Thoracic aorta (tissue), 2 donors: Measurements from ENCODE around the gene FKBP2. TPM values are rescaled to one million over a fixed set of nuclear protein-coding genes. Genes with fewer than 3 reads are reported as not detected.

ENCODE experiments used
- ATAC-seq: fragments of 150-250 bp; one replicate; pipeline ENCODE4 v1.8.0; 2017; ENCODE audit warnings: low read depth; ENCODE audit not compliant: insufficient number of reproducible peaks, low FRiP score
- DNase-seq: peaks from one replicate; pipeline ENCODE4 v3.0.0-alpha.2; 2020; ENCODE audit warnings: low spot score
- H3K27ac ChIP-seq, 2 donors: fragments of 200-600 bp; sonication (generic); 1 replicate in 1 of 2; 2 replicates in 1 of 2; pipeline ENCODE4 v1.5.1; 2016; ENCODE audit warnings: mild to moderate bottlenecking in 2 of 2, moderate library complexity in 2 of 2
- H3K27me3 ChIP-seq: fragments of 200-600 bp; sonication (generic); replicated peaks from 2 replicates; pipeline ENCODE4 v1.6.0; 2016; ENCODE audit warnings: mild to moderate bottlenecking; ENCODE audit not compliant: insufficient read depth
- H3K36me3 ChIP-seq: fragments of 200-600 bp; sonication (generic); one replicate; pipeline ENCODE4 v1.5.1; 2016
- H3K4me1 ChIP-seq, 2 donors: fragments of 200-600 bp; sonication (generic); 1 replicate in 1 of 2; 2 replicates in 1 of 2; pipeline versions ENCODE4 v1.5.1 to v1.6.0; 2016; ENCODE audit warnings: low read depth in 2 of 2, mild to moderate bottlenecking in 1 of 2; ENCODE audit not compliant: control insufficient read depth in 1 of 2
- H3K4me3 ChIP-seq: fragments of 200-600 bp; sonication (generic); 2 replicates; pipeline ENCODE4 v1.5.1; 2016; ENCODE audit warnings: mild to moderate bottlenecking
- H3K9me3 ChIP-seq: fragments of 200-600 bp; sonication (generic); 2 replicates; pipeline ENCODE4 v1.5.1; 2016
- CTCF ChIP-seq: fragments of 200-600 bp; sonication (generic); IDR thresholded peaks from one replicate; pipeline ENCODE4 v1.5.1; 2019; ENCODE audit warnings: antibody characterized with exemption
- total RNA-seq, 2 donors: library from RNA; depleted of rRNA; stranded (reverse); fragments of >200 nt; gene quantifications; one replicate each; pipeline versions ENCODE4 v1.1.0 to v1.2.3, GENCODE V29; 2016

Gene FKBP2
- total RNA-seq, 2 donors from 2014 or later = 51.7 to 53.0 TPM

GRCh38 chr11:64231546-64231945 is 9.3 kb upstream of the FKBP2 start:
- Histone ChIP-seq H3K27me3 (no peaks in the 10 kb centered on the region), H3K36me3 (no peaks in the 10 kb centered on the region), H3K4me1 (peaks cover 35 to 76% of the 10 kb centered on the region in 2 donors), H3K4me3 (no peak overlapping the region), H3K9me3 (no peaks in the 10 kb centered on the region), H3K27ac (no peak overlapping the region)
- no peak for DNase-seq
- no peak for ATAC-seq
- TF ChIP-seq CTCF = no peak

- H3K36me3 ChIP-seq = peaks cover 2% of the 10 kb centered on the region
- H3K4me3 ChIP-seq = no peak overlapping the region
- no peak for ATAC-seq
- H3K27ac ChIP-seq = no peak overlapping the region
- peaks cover 31 to 68% of the 10 kb centered on the region in 2 donors for H3K4me1 ChIP-seq
- H3K9me3 ChIP-seq = no peaks in the 10 kb centered on the region
- no peak for DNase-seq
- no peak for TF ChIP-seq CTCF
- no peaks in the 10 kb centered on the region for H3K27me3 ChIP-seq
These were observed 8.5 kb upstream of the FKBP2 start for GRCh38 chr11:64232182-64232966.

- peaks cover 8% of the 10 kb centered on the region for H3K36me3 ChIP-seq
- H3K9me3 ChIP-seq = no peaks in the 10 kb centered on the region
- no peak overlapping the region for H3K27ac ChIP-seq
- DNase-seq = no peak
- no peak overlapping the region for H3K4me3 ChIP-seq
- peaks cover 31 to 62% of the 10 kb centered on the region in 2 donors for H3K4me1 ChIP-seq
- no peaks in the 10 kb centered on the region for H3K27me3 ChIP-seq
- no peak for TF ChIP-seq CTCF
- no peak for ATAC-seq
These were observed 8.0 kb upstream of the FKBP2 start for GRCh38 chr11:64232967-64233315.

- H3K36me3 ChIP-seq = peaks cover 11% of the 10 kb centered on the region
- H3K4me3 ChIP-seq = peak within 1 kb of the TSS; percentile 88
- H3K9me3 ChIP-seq = no peaks in the 10 kb centered on the region
- H3K27ac ChIP-seq = peak within 1 kb of the TSS; percentile 85 to 91
- no peak for ATAC-seq
- H3K4me1 ChIP-seq = peaks cover 31 to 54% of the 10 kb centered on the region in 2 donors
- DNase-seq = no peak
- no peaks in the 10 kb centered on the region for H3K27me3 ChIP-seq
- TF ChIP-seq CTCF = no peak
These were observed 6.8 kb upstream of the FKBP2 start, which contains the start of gene VEGFB for GRCh38 chr11:64233913-64234586. TSS of gene VEGFB (plus strand) at chr11:64234584. CDS start at chr11:64234834, 250 bp downstream.

- Histone ChIP-seq H3K27ac (peak overlapping the region; percentile 85 to 91), H3K27me3 (no peaks in the 10 kb centered on the region), H3K4me3 (peak overlapping the region; percentile 88), H3K36me3 (peaks cover 11% of the 10 kb centered on the region), H3K4me1 (peaks cover 25 to 49% of the 10 kb centered on the region in 2 donors), H3K9me3 (no peaks in the 10 kb centered on the region)
- ATAC-seq (no peak), DNase-seq (no peak)
- no peak for TF ChIP-seq CTCF
These were observed 6.1 kb upstream of the FKBP2 start for GRCh38 chr11:64234647-64235379.
